Suppressor macrophage treated with lipopolysaccharide for 4 hours (primary cell): ENCODE measurements around the gene CLMN.

ENCODE experiments used
- DNase-seq: peaks from one replicate; pipeline ENCODE4 v3.0.0-alpha.2; 2020

Gene CLMN

DNA sequence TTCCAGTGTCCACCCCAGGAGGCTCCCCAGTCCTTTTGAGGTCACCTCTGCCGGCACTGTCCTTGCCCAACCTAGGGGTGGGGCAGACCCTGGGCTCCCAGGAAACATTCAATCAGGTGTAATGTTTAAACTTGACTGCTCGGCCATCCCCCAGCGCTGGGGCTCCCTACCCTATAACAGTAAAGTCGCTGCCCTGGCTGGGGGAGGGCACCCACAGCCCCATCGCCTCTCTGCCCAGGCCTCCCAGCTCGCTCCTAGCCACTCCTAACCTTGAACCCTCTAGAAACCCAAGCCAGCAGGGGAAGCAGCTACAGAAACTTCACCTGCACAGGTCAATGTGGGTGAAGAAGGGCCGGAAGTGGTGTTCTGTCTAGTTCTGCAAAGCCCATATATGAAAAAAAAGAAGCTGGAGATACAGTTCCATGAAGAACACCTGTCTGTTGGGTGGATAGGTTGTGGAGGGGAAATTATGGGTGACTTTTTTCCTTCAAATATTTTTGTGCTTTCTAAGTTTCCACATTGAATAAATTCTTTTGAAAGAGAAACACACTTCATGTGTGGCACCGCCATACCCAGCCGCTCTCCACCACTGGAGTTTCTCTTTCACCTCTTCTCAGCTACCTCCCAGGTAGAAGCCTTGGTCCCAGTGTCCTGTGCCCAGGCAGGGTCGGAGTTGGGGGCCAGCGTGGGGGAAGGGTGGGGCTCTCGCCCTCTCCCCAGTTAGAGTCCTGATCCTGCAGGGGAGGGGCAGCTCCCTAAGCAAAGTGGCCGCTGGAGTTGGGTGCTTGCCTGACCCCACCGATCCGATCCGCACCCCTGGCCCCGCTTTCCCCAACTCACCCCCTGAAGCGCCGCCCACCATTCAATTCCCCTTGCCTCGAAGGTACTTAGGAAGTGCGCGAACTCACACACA, 1.1 kb downstream of the CLMN start:
- DNase-seq = no peak

DNA sequence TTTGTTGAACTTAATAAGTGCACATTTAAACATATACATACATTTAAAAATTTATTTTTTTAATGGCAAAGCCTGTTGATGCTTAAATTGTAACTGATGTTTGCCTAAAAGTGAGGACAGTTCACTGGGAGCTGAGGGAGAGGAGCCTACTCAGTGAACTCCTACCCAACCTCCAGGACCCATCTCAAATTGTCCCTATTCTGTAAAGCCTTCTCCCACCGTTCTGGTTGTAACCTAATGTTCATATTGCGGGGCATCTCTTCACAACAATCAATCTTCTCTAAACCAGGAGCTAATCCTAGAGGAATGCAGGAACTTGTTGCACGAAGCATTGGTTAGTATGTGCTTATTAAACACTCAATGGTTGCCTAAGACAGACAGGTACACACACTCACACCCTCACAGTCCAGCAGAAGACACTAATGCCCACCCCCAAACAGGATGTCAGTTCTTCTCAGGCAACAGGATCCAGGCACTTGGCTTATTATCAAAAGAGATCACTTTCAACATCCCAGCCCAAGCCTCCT, 1.8 kb downstream of the CLMN start:
- no peak for DNase-seq

DNA sequence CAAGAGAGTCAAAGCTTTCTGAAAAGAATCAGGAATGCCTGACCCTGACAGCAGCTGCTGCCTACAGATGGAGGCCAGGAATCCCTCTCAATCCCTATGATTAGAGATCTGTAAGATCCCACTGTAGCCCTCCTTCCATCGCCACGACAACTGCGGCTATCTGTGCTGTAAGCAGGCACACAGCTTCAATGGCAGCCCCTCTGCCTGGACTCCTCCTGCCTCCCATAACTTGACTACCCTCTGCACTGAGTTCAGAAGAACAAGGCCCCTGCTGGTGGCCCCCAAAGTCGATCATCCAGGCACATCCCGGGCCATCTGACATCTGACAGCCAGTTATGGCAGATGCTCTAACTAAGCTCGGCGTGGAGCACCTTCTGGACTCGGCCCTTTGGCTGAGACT, 2.9 kb downstream of the CLMN start:
- DNase-seq = no peak

DNA sequence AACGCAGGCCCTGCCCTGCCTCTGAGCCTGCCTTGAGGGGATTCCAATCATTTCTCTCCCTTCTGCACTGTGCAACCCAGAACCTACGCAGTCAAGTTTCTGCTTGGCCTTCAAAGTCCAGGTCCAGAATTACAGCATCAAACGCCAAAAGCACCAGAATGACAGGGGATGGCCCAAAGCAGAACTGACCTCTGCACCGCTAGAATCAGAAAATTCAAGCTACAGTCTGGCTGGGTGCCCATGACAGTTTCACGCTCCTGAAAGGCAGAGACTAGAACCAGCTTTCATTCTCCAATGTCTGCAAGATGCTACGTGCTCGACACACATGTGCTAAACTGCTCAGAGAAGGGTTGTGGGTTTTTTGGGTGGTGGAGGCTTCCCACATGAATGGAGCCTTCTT, 4.1 kb downstream of the CLMN start:
- no peak for DNase-seq

DNA sequence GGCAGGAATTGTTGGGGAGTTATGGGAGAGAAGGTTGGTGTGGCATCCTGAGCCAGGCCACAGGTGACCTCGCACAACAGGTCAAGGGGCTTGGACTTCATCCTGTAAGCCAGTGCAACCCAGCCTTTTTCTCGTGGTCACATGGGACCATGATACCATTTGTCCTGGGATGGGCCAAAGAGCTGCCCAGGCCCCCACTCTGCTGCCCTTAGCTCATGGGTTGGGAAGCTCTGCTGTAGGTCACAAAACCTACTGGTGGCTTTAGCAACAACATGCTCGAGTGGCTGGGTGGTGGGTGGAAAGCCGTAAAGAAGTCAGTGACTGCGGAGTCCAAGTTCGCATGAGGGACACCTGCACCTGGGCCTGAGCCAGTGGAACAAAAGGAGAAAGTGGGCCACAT, 4.6 kb downstream of the CLMN start:
- DNase-seq = no peak

DNA sequence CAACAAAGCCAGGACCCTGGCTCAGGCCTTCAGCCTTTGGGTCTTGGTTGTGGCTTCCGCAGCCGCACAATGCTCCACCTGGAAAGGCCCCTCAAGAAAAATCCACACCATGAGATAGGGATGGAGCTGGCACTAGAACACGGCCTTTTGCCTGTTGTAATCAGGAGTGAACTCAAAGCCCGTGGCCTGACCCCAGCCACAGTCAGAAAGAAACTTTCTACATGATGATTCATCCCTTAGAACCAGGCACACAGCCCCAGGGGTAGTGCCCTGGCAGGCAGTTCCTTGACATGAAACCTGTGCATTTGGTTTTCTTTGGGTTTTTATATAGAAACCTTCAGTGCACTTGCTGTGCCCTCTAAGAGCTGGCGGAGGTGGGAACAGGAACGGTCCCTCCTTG, 5.1 kb downstream of the CLMN start:
- DNase-seq = peak; percentile 83

DNA sequence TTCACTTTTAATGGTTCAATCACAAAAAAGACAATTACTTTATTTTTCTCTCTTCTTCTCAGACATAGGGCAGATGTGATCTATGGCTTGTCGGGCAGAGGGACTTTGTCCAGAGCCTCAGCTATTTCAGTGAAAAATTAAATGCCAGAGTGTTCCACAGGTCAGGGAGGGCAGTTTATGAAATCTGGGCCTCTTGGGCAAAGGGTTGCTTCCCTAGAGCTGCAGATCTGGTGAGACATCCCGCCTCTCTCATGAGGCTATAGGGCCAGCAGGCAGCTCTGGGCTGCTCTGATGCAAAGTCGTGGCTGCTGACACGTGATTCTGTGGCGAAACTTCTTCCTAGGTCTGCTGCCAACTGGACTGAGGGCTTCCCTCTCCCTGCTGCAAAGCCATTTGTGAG, 6.0 kb downstream of the CLMN start:
- DNase-seq = peak; percentile 96

DNA sequence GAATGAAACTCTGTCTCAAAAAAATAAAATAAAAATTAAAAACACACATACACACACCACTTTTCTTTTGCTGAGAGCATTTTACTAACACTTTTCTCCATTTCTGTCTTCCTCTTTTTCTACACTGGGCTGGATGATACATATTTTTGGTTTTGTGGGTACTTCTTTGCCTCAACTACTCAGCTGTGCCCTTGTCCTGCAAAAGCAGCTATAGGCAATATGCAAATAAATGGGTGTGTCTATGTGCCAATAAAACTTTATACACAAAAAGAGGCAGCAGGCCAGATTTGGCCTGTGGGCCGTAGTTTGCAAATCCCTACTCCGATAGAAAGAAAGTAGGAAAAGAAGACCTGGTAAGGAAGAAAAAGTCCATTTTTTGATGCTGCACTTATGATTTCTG, 6.5 kb downstream of the CLMN start:
- DNase-seq = peak; percentile 24

DNA sequence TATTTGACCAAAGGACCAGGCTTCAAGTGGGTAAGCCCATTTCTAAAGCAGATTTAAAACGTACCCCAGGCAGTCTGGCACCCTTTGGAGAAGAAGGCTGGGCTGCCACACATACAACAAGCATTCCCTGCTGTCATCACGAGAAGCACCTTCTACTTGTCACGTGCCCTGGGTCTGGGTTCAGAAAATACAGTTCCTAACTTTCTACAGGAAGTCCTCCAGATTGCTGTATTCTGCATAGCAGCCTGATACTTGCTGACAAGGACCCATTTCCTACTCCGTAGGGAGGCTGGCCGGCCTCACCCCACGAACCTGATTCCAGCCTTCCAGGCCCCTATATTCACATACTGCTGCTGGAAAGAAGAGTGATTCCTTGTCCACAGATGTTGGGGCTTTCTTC, 7.4 kb downstream of the CLMN start:
- no peak for DNase-seq

DNA sequence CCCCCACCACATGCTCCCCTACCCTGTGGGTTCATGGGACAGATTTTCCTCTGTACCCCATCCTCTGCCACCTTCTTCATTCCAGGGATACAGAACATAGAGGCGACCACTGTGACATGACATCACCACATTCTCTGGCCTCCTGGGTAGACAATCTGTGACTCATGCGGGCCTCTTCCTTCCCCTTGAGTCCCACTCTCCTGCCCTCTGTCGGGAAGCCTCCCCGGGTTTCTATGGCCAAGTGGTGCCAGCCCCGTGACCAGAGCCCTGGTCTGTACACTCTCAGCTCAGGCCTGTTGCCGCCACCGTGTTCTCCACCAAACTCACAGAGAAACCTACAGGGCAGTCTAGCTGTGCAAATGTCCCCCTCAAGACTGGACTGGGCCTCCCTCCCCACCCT, 8.0 kb downstream of the CLMN start:
- DNase-seq = peak; percentile 84

DNA sequence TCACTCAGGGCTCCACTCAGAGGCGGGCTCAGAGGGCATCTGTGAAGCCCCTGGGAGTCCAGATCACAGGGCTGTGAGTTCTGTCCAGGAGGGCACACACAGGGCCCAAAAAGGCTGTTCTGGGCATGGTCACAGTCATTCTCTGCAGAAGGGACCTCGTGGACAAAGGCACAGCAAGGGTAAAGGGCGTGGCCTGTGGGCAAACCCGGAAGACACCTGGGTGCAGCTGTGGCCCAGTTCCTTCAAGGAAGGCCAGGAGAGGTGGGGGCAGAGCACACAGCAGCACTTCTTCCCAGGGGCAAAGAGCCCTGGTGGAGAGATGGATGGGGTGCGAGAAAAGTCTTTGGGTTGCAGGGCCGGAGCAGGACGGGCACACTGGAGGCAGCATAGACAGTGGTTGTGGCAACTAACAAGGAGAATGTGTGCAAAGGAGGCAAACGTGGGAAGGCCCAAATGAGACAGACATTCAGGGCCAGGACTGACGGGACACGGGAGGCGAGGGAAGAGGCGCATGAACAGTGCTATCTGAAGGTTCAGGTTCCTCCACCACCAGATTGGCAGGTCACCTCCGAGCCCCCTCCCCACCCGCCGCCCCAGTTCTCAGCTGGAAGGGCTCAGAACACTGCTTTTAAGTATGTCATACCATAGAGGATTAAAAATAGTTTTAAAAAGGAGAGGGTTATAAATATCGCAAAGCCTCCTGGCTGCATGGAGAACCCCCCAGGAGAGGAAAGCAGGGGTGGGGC, 8.9 kb downstream of the CLMN start:
- no peak for DNase-seq

DNA sequence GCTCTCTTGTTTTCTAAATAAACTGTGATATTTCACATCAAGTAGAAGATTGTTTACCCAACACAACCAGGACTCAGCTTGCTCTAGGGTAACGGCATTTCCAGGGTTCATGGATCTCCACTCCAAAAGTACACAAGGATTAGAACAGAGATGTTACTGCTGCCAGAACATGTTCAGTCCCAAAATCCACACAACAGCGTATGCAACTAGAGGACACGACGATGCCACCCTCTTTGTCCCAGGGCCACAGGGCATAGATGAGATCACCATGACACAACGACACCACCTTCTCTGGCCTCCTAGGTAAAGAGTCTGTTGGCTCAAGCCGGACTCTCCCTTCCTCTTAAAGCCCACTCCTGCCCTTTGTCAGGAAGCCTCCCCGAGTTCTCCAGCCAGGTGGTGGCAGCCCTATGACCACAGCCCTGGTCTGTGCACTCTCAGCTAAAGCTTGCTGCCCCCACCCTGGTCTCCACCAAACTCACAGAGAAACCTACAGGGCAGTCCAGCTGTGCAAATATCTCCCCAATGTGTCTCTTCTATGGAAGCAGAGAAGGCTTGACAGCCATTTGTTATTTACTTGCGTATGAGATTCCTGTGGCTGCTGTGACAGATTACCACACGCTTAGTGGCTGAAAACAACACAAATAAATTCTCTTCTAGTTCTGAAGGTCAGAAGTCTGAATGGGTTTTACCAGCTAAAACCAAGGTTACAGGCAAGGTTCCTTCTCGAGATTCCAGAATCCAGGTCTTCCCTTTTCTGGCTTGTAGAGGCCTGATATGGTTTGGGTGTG, 10.3 kb downstream of the CLMN start:
- DNase-seq = no peak

DNA sequence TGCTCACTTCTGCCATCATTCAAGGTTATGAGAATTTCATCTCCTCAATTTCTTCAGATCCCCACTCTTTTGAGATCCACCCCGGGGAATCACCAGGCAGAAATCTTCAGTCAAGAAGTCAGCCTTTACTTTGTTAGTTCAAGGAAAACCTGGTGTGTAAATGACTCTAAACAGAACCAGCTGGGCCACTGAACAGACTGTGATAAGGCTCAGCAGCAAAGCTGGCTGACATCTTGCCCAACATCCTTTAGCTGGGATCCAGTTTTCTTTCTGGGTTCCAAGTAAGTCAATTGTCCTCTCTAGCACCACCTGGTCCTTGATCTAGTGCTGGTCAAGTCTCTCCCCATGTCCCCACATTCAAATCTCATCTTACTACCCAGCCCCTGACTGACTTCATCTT, 11.6 kb downstream of the CLMN start:
- DNase-seq = no peak

DNA sequence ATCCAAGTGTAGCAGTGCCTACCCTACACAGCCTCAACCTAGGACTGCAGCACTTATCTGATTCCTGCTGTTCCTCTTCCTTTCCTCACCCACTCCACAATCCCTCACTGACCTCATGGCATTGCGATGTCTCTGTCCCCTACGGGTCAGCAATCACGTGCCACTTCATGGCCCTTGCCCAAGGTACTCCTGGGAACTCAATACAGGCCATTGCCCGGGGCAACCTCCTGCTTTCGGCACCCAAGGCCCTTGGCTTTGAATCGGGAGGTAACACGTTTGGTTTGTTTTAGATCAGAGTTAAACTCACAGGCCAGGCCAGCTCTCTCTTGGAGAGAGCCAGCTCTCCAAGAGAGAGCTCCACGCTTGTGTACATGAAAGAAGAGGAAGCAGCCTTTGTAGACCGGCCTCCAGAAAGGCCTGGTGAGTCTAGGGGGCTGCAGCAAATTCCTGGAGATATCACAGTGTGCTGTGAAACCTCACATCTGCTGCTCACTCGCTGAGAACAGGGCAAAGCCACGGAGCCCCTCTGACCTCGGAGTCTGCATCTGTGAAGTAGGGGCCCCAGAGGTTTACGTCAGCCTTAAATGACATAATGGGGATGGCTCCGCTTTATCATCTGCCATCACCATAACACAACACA, 12.2 kb downstream of the CLMN start:
- no peak for DNase-seq

DNA sequence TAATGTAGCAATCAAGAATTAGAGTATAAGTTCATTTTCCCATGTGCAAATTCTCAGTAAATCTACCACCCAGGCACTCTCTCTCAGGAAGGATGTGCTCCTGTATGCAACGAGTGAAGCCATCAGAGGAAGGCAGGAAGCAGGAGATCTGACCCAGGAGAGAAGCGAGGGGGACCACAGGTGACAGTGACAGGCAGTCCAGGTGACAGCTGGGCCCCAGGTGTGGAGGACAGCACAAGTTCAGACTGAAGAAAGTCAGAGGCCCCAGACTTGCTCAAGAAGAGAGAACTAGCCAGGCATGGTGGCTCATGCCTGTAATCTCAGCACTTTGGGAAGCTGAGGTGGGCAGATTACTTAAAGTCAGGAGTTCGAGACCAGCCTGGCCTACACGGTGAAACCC, 13.8 kb downstream of the CLMN start:
- no peak for DNase-seq

DNA sequence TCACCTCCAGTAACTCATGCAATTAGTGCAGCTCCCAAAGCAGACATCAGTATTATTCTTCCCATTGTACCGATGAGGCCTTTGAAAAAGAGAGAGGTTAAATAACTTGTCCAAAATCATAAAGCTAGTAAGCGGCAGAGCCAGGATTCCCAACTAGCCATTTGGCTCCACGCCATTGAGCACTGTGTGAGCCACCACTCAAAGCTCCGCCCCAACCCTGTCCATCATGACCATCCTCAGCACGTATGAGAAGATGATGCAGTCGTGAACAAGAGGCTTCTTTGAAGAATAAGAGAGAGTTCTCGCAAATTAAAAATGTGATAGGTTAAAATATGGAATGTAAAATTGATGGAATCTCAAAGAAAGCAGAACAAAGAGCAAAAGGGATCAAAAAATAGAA, 14.6 kb downstream of the CLMN start:
- no peak for DNase-seq

DNA sequence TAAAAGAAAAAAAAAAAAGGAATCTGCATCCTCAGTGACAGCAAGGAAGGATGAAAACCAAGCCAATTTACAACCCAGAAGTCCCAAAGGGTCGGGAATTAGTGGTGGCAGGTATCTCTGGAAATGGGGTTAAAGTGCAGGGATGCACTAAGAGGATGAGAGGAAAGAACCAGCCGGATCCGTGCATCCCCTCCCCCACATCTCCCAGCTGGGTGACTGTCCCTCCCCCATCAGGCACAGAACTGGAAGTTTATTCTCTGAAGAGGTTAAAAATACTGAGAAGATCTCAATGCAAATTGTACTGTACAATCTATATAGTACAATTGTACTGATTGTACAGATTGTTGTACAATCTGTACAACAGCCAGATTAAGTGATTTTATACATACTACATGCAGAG, 15.4 kb downstream of the CLMN start:
- DNase-seq = no peak

DNA sequence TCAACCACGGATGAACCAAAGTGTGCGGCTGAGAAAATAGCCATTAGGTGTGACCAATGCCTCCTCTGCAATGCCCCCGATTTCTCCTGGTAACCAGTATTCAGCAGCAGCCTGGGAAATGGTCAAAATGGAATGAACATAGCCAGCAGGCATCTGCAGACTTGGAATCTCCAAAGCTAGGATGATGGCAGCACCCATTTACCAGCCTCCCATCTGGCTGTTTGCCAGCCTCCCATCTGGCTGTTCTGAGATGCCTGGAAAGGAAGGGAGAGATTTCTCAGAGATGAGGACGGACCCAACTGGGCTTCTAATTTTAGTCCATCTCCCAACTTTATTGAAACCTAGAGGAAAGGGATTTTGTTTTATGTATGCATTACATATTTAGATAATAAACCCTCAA, 16.2 kb downstream of the CLMN start:
- no peak for DNase-seq

DNA sequence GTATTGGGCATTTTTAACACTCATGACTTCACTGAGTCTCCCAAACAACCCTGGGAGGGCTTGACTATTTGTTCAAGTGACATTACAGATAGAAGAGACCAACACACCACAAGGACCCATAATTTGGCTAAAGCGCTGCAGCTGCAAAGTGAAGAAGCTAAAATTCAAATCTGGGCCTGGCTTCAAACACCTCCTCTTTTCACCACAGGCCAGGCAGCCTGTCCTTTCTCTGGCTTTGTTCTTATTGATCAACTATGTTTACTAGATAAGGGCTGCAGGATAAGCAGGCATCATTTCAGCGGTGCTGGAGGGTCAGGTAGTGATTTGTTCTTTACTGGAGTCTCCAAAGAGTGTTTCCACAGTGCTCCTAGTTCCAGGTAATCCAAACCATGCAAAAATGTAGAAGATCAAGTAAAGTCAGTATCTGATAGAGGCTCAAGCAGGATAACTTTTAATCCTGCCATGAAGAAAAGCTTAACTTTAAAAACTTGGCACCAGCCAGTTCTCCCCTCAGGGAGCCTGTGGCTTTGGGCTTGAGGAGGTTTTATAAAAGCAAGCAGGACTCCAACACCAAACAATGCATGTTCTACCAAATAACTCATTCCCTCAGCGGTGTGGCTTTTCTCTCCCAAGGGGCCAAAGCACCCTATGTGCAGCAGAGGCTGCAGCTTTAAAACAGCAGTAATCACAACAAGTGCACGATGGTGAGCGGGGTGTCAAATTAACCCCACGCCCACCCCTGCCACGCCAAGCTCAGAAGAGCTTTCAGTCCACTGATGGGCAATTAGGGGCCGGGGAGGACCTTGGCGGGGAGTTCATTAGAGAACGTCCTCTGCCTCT, 16.8 kb downstream of the CLMN start:
- DNase-seq = no peak

DNA sequence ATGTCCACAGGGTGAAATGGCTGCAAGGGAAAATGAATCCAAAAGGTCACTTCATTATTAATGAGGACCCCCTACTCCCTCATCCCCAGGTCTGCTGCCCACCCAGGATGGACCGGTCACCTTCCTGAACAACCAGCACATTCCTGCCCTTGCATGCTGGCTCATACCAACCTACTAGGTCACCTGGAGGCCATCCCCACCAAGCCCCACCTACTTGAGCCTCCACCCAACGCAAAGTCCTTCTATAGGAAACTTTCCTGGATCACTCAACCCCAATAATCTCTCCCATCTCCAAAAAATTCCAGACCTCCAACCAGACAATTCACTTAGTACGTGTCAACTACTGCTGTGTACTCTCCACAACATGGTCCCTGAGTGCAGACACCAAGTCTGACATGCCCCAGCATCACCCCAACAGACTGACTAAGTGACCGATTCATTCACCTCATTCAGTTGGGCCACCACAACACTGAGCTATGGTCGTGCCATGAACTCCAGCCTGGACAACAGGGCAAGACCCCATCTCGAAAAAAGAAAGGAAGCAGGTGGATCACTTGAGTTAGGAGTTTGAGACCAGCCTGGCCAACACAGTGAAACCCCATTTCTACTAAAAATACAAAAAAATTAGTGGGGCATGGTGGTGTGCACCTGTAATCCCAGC, 18.1 kb downstream of the CLMN start:
- no peak for DNase-seq
